Sigmoid colon (tissue), 4 donors: ENCODE measurements around the gene ATP6V0A1.

ENCODE experiments used
- CTCF ChIP-seq, 4 experiments: fragments of 450-650 bp in 3 of 4; fragments of 200-600 bp in 1 of 4; IDR thresholded peaks; one replicate each; pipeline ENCODE4 v1.5.1; 2016 to 2019; ENCODE audit warnings: antibody characterized with exemption in 4 of 4, mild to moderate bottlenecking in 3 of 4, moderate library complexity in 2 of 4
- EP300 ChIP-seq, 4 donors: sonication (generic); formaldehyde crosslinking; IDR thresholded peaks; one replicate each; pipeline ENCODE4 v1.6.1; 2017; ENCODE audit warnings: antibody characterized with exemption in 4 of 4
- POLR2AphosphoS5 ChIP-seq, 4 donors: sonication (generic); formaldehyde crosslinking; IDR thresholded peaks; one replicate each; pipeline ENCODE4 v1.6.1; 2017; ENCODE audit warnings: antibody characterized with exemption in 4 of 4

GRCh38 chr17:42537826-42538451 lies 79.3 kb downstream of the ATP6V0A1 start:
- TF ChIP-seq EP300 (IDR thresholded peaks at IDR 0.05): no peak
- TF ChIP-seq CTCF (IDR thresholded peaks at IDR 0.05): no peak
- TF ChIP-seq POLR2AphosphoS5 (IDR thresholded peaks at IDR 0.05): no peak
